ENCODE measurements around the gene FAM107B. TPM values are rescaled to one million over a fixed set of nuclear protein-coding genes. Genes with fewer than 3 reads are reported as not detected.

The FAM107B gene
- total and polyA plus RNA-seq, 8 donors = 22.6 to 105 (median 54.5) TPM

DNA sequence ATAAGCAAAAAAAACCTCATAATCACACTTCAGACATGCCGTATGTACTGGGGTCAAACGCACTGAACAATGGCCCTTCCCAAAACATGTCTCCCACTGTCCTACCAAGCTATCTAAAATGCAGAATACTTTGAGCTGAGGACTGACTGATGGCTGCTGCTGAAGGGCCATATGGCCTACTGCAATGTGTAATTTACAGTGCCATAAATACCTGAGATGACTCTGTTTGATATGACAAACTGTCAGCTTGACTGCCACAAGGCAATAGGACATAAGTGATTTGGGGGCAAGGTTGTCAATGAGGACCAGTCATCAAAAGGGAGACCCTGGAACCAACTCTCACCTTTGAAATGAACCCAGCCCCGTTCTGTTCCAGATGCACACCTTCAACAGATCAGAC is 256.5 kb downstream of the FAM107B start:
- 91 to 96% methylated on average over 3 of the region's 3 CpGs for WGBS, 2 donors
- Histone ChIP-seq H3K27me3 (no peaks in the 10 kb centered on the region), H3K9me3 (no peaks in the 10 kb centered on the region), H3K4me1 (no peaks in the 10 kb centered on the region), H3K4me3 (no peak overlapping the region), H3K27ac (no peak overlapping the region), H3K36me3 (peaks cover 0 to 38% (median 9%) of the 10 kb centered on the region in 3 donors)
- FAIRE-seq (no peak), DNase-seq (no peak), ATAC-seq (no peak)
- TF ChIP-seq, protein P1, sequence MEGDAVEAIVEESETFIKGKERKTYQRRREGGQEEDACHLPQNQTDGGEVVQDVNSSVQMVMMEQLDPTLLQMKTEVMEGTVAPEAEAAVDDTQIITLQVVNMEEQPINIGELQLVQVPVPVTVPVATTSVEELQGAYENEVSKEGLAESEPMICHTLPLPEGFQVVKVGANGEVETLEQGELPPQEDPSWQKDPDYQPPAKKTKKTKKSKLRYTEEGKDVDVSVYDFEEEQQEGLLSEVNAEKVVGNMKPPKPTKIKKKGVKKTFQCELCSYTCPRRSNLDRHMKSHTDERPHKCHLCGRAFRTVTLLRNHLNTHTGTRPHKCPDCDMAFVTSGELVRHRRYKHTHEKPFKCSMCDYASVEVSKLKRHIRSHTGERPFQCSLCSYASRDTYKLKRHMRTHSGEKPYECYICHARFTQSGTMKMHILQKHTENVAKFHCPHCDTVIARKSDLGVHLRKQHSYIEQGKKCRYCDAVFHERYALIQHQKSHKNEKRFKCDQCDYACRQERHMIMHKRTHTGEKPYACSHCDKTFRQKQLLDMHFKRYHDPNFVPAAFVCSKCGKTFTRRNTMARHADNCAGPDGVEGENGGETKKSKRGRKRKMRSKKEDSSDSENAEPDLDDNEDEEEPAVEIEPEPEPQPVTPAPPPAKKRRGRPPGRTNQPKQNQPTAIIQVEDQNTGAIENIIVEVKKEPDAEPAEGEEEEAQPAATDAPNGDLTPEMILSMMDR (IDR thresholded peaks at IDR 0.05) = no peak
- intact Hi-C loops (cut with DNase I) = no loop called here

DNA sequence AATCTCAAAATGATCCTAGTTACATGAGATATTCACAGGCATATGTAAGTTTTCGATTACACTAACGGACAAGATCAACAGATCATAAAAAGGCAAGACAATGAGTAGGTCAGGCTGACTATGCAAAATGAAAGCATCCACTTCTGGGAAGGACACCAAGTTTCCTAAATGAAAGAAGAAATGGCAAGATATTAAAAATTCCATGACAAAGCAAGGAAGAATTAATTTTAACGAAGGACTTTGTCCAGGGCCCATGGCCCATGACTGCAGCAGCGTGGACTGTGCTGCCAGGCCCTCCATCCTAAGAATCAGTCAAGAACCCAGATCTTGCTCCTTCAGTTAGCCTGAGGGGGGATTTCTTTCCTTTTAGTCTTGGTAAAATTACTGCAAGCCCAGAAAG is 261.6 kb downstream of the FAM107B start:
- TF ChIP-seq, protein P1 (IDR thresholded peaks at IDR 0.05) = no peak
- WGBS, 2 donors = 80 to 92% methylated on average over 4 of the region's 4 CpGs
- no peak for DNase-seq
- Histone ChIP-seq H3K27me3 (no peaks in the 10 kb centered on the region), H3K4me1 (no peaks in the 10 kb centered on the region), H3K4me3 (no peak overlapping the region), H3K36me3 (peaks cover 0 to 9% (median 0%) of the 10 kb centered on the region in 3 donors), H3K9me3 (no peaks in the 10 kb centered on the region), H3K27ac (no peak overlapping the region)
- ATAC-seq = no peak
- no peak for FAIRE-seq
- intact Hi-C loops (cut with DNase I) = no loop called here

DNA sequence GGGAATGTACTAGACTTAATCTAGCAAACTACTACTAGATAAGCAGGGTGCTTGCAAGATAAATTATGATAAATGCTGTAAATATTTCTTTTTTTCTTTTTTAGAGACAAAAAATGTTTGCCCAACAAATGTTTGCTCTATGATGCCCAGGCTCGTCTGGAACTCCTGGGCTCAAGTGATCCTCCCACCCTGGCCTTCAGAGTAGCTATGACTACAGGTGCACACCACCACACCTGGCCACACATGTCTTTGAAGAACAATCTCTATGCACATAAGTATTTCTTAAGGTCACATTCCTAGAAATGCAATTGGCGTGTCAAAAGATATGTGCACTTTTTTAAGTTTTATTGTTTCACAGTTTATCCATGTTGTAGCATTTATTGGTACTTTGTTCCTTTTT is 264.4 kb downstream of the FAM107B start:
- FAIRE-seq (no peak), ATAC-seq (no peak), DNase-seq (no peak)
- Histone ChIP-seq H3K27ac (no peak overlapping the region), H3K4me1 (no peaks in the 10 kb centered on the region), H3K27me3 (no peaks in the 10 kb centered on the region), H3K9me3 (no peaks in the 10 kb centered on the region), H3K36me3 (peaks cover 0 to 6% (median 0%) of the 10 kb centered on the region in 3 donors), H3K4me3 (no peak overlapping the region)
- WGBS, 2 donors = 66 to 83% methylated on average over 2 of the region's 2 CpGs
- intact Hi-C loops (cut with DNase I) = no loop called here
- TF ChIP-seq, protein P1 (IDR thresholded peaks at IDR 0.05) = no peak

DNA sequence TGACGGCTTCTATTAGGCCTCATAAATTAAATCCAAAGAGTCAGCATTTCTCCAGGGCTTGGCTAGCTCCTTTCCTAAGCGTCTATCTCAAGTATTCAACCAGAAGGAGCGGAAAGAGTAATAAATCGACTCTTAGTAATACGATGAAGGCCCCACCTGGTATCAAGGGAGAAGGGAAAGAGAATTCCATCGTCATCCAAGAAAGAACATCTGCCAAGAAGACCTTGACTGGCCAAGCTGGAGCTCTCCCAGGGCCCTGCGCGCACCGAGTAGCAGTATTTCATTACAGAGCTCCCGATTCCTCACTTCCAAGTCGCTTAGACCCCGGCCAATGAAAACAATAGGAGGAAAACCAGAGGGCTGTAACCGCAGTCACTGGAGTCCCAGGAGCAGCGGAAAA is 266.0 kb downstream of the FAM107B start:
- DNase-seq (no peak), FAIRE-seq (no peak), ATAC-seq (no peak)
- peaks cover 0 to 6% (median 0%) of the 10 kb centered on the region in 3 donors for H3K36me3 ChIP-seq
- H3K4me3 ChIP-seq = no peak overlapping the region
- no peaks in the 10 kb centered on the region for H3K9me3 ChIP-seq
- WGBS, 2 donors = 97 to 98% methylated on average over 14 of the region's 14 CpGs
- no peak overlapping the region for H3K27ac ChIP-seq
- TF ChIP-seq, protein P1 (IDR thresholded peaks at IDR 0.05) = no peak
- H3K4me1 ChIP-seq = no peaks in the 10 kb centered on the region
- intact Hi-C loops (cut with DNase I) = loop anchor here in 1 of 3 donors (10.0 kb wide), 1 partner anchor 316 kb away; no protein-coding TSS in a partner anchor
- no peaks in the 10 kb centered on the region for H3K27me3 ChIP-seq

DNA sequence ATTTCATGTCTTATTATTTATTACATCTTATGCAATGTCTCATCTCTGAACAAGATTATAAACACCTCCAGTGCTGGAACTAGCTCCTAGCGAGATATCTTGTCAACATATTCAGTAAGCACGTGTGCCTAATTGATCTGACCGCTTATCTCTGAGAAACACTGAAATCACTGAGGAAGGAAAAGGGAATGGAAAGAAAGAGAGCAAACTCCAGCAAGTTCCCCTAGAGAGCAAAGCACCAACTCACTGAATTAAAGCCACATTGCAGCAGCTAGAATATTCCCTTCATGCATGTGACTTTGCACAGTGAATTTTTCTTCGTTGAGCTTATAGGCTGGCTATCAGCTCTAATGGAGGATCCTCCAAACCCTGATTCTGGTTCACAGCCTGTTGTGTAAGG is 266.9 kb downstream of the FAM107B start:
- H3K27ac ChIP-seq = no peak overlapping the region
- ATAC-seq (no peak), DNase-seq (no peak), FAIRE-seq (no peak)
- no peak overlapping the region for H3K4me3 ChIP-seq
- no peaks in the 10 kb centered on the region for H3K27me3 ChIP-seq
- peaks cover 0 to 6% (median 0%) of the 10 kb centered on the region in 3 donors for H3K36me3 ChIP-seq
- H3K9me3 ChIP-seq = no peaks in the 10 kb centered on the region
- intact Hi-C loops (cut with DNase I) = loop anchor here in 1 of 3 donors (10.0 kb wide), 1 partner anchor 317 kb away; no protein-coding TSS in a partner anchor
- TF ChIP-seq, protein P1 (IDR thresholded peaks at IDR 0.05) = no peak
- H3K4me1 ChIP-seq = no peaks in the 10 kb centered on the region
- 61 to 67% methylated on average over 4 of the region's 4 CpGs for WGBS, 2 donors

Data from pancreas (tissue), 10 donors.